GM21381 (cell line): Measurements from ENCODE around the gene CCDC88C.

Experiments used
- ATAC-seq: cut with Tn5 transposase; IDR thresholded peaks from one replicate; pipeline ENCODE4 v1.9.1; 2021; ENCODE audit warnings: mild to moderate bottlenecking, moderate library complexity; ENCODE audit not compliant: unreplicated experiment

The CCDC88C gene

DNA sequence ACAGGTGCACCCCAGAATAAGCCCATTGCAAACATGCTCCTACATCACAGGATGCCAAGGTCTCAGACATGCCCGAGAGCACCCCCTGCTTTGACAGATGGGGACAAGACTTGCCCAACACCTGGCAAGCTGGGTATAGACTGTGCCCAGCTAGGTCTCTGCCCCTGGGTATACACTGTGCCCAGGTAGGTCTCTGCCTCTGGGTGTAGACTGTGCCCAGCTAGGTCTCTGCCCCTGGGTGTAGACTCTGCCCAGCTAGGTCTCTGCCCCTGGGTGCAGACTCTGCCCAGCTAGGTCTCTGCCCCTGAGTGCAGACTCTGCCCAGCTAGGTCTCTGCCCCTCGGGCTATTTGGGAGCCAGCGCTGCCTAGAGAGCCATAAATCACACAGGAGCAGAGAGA, 85.9 kb downstream of the CCDC88C start:
- ATAC-seq: no peak

DNA sequence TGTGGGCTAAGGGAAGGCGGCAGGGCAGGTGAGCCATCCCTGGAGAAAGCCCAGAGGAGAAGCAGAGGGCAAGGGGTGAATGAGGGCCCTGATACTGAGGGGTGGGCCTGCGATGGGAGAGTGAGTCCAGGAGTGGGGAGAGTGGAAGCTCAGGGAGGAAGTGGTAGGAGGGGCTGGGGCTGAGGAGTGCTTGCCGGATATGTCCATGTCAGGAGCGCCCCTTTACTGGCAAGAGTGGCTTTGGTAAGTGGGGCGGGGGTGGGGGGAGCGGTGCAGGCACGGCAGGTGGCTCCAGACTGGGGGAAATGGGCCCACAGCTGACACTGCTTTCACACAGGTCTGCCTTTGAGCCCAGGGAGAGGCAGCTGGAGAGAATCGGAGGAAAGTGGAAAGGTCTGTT, 86.8 kb downstream of the CCDC88C start:
- ATAC-seq: no peak

DNA sequence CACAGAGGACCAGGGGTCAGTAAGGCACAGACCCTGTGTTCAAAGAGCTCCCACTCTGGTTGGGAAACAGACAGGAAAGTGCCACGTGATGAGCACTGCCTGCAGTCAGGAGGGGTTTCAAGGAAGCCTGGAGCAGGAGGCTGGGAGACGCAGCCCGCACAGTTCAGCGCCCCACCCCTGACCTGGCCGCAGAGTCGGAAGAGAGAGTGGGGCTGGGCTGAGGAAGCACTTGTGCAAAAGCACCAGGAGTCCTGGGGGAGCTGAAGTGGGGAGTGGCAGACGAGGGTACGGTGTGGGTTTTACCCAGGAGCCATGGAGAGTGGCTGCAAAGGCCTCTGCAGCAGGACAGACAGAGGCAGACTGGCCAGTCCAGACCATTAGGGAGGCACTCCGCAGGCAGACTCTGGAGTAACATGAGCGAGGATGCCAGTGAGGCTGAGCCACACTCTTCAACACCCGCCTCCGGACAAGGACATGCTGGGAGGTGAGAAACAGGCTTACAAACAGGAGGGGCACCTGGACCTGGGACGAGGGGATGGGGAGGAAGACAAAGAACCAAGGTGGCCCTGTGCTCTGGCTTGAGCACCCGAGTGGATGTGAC, 87.4 kb downstream of the CCDC88C start:
- ATAC-seq: no peak

DNA sequence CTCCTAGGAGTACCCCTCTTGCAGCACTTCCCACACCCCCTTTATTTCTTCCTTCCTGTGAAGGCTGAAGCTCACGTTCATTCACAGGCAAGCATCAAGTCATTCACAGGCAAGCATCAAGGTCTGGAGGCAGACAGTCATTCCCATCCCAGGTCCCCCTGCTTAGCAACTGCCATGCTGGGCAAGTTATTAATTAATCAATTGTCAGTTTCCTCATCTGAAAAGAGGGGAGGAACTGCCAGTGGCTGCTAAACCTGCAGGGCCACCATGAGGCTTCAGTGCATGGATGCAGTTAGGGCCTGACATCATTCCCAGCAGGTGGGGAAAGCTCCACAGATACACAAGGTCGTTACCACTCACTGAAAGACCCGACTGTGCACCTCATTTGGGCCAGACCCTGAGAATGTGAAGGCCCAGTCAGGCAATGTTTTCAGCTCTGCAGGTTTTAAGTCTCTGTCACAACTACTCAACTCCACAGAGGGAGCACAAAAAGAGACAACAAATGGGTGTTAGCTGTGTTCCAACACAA, 88.1 kb downstream of the CCDC88C start:
- ATAC-seq: no peak

DNA sequence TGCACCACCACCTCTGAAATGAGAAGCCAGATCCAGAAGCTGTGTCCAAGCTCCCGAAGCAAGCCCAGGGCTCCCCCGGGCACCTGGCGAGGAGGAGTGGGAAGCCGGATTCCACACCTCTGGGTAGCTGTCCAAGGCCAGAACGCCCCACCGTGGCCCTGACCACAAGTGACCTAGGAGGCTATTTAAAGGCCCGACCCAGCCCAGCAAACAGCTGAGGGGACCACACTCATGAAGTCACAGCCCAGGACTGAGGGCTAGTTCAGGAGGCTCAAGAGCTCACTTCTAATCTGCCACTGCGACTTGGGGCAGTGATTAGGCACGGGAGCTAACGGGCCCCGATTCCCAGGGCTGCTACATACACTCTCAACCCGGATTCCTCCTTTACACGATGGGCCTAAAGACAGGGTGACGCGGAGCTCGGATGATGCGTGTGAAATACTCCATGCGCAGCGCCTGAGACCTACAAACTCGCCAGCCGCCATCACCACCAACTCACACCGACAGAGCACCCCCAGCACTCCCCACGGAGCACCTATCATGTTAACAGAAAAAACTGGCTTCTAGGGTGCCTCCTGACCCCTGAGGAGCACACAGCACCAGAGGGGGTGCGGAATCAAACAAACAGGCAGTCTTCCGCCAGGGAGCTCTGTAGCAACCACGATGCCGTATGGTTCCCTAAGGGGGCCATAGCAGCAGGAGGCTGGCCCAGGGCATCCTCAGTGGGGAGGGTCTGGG, 89.1 kb downstream of the CCDC88C start:
- ATAC-seq: no peak

DNA sequence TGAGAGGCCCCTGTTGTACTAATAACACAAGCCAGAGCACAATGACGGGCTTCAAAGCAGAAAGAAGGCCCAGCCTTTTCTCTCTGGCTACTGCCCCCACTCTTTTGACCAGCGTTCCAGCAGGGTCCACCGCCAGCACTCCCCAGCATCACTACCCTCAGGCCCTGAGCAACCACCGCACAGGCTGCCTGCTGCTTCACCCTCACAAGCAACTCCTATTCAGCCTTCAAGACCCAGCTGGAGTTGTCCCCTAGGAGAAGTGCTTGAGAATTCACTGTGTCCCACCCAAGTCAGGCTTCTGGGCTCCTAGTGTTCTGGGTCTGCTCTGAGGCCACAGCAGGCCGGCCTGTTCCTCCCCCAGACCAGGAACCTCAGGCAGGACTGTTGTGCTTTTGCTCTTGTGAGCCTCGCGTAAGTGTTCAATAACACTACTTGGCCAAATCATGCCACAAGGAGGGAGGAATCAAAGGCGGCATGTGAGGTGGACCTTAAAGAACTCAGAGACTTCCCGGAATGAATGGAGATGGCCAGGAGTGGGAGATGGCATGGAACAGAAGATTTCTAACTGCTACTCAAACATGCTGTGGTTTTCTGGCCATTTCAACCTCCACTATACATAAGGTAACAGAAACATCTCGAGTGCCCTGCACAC, 89.8 kb downstream of the CCDC88C start:
- no peak for ATAC-seq

DNA sequence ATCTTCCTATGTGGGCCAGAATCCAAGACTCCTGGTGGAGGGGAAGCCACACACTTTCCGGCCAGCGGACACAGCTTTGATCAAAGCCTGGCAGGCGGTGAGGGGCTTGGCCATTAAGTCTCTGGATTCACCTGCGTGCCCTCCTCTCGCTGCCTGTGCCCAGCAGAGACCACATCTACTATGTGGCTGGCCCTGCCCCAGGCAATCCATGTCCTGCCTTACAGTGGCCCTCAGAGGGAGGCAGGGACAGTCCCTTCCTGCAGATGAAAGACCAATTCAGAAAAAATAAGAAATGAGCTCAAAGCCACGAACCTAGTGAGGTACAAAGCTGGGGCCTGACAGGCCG, 90.4 kb downstream of the CCDC88C start:
- no peak for ATAC-seq

DNA sequence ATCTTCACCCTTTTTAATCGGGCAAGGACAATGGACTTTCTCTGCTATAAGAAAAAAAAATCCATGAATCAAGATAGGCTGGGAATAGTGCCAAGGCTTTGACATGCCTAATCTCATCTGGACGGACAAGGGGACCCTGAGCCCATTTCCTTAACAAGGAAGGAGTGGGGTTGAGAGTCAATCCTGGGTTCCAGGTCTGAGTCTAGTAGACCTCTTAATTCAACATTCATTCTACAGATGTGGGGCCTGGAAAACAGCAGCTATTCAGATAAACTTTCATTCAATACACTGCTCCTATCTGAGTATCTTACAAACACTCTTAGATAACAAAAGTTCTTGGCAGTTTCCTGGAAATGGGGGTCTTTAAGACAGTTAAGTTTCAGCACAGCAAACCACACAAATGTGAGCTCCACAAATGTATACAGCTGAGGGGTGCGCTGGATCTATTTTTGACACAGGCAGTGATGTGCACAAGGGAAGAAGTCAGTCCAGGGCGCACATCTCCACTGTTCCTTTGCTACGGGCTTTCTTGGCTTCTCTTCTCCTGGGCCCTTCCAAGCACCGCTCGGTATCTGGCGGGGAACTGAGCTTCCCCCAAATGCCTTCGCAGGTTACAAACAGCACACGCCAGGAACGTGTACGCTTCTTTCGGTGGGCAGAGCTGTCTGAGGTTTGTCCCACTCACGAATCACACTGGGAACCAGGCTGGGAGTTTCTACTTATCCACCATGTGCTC, 90.9 kb downstream of the CCDC88C start:
- ATAC-seq: no peak

DNA sequence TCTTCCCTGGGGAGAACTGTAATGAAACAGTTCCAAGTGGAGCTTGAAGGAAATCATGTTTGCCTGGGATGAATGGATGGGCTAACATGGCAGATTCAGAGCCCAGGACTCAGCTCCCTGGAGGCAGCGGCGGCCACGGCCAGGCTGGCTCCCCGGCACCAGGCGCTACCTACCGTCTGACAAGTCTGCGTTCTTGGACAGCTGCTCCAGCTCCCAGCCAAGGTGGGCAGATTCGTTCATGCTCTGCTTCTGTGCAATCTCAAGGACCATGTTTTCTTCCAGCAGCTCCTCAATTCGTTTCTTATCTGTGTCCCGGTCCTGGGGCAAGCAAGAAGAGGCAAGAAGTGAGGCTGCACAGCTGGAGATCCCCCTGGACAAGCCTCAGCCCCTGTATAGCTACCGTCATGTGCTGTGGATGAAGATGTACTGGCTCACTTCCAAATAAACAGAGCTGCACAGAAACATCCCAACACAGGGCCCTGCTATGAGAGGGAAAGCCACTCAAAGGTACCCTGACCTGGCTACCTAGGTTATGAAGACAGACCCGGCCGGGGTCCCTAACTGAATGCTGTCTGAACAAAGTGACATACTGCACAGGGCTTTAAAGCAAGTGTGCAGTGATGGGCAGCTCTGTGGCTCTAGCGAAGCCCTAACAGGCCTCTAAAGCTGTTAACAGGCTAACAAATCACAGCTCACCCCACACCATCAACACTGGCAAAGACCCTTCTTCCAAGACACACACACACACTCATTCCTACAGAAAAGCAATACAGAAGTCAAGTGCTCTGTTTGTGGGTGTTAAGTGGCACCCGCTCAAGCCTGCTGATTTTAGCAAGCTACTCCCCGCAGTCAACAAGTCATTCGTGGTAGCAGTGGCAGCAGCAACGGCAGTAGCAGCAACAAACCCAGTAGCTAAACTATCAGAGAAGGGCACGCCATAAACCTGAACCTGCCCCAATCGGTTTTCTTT, 92.7 kb downstream of the CCDC88C start:
- ATAC-seq: no peak

DNA sequence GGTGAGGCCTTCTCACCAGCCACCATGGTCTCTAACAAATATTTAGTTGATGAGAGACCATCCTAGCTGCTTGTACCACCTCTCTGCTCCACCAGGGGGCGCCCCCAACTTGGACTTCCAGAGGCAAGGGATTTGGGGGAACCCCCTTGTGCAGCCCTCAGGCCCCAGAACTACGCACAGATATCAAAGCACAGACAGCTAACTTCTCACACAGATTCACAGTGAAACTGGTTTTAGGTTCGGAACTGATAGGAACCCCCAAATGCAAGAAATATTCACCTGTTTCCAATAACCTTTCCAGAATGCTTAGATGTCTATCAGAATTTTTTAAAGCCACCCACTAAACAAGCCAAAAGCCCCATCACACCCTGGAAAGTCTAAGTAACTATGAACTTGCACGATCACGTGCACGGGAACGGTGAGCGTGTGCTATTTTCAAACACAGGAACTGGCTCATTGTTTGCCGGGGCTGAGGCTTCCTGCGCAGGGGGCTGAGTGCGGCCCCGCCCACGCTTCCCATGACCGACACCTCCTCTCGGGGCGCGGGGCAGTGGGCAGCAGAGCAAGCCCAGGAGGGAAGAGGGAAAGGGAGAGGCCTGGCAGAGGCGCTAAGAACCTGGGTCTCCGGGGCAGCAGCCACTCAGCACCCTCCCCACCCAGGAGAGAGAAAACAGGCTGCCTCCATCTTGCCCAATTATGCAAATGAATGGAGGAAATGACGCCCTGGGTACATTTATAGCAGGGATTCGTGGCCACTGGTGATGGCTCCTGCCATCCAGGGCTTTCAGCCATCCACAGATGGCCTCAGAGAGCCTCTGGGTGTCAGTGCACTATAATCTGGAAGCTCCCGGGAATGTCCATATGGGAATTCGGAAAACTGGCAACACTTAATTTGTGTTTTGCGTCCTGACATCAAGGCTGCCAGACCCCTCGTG, 93.7 kb downstream of the CCDC88C start:
- peak; percentile 65 for ATAC-seq

DNA sequence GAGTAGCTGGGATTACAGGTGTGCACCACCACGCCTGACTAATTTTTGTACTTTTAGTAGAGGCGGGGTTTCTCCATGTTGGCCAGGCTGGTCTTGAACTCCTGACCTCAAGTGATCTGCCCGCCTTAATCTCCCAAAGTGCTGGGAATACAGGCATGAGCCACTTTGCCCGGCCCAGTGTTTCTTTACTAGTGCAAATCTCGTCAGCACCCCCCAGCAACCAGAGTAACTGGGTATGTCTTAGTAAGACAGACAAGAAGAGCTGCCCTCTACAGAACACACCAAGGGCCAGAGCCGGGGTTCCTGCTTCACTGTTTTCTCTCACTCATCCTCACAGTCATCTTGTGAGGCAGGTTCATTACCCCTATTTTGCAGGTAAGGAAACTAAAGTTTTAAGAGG, 94.6 kb downstream of the CCDC88C start:
- ATAC-seq: no peak

DNA sequence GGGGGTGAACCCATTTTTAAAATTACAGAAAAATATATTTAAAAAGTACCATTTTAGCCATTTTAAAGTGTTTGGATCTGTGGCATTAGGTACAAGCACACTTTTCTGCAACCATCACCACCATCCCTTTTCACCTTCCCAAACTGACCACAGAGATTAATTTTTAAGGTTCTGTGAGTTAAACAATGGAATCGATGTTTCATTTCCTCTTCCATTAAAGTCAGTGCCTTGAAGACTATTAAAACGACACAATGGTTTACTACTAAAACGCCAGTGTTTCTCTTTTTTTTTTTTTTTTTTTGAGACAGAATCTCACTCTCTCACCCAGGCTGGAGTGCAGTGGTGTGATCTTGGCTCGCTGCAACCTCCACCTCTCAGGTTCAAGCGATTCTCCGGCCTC, 95.0 kb downstream of the CCDC88C start:
- no peak for ATAC-seq

DNA sequence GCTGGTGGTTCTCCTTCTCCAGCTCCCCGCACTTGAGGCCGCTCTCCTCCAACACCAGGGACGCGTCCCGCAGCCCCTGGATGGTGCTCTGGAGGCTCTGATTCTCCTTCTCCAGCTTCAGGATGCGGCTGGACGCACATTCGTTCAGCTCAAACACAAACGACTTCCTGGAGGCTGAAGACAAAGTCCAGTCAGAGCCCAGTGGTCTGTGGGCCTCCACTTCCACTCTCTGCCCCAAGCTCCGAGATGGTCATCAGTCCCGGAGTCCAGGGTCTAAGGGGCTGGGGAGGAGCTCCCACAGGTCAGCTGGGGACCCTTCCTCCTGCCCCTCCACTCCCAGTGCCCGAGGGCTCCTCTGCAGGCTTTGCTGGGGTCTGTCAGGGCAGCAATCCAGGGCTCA, 96.5 kb downstream of the CCDC88C start:
- ATAC-seq: no peak

DNA sequence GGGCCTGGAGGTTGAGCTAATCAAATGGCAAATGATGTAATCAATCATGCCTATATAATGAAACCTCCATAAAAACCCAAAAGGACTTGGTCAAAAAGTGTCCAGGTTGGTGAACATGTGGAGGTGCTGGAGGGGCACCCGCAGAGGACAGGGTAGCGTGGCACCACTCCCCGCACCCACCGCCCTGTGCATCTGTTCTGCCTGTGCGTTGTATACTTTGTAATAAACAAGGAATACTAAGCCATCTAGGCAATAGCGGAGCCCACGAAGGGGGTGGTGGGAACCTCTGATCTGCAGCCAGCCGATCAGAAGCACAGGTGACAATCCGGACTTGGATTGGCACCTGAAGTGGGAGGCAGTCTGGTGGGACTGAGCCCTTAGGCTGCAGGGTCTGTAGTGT, 97.4 kb downstream of the CCDC88C start:
- ATAC-seq: no peak

DNA sequence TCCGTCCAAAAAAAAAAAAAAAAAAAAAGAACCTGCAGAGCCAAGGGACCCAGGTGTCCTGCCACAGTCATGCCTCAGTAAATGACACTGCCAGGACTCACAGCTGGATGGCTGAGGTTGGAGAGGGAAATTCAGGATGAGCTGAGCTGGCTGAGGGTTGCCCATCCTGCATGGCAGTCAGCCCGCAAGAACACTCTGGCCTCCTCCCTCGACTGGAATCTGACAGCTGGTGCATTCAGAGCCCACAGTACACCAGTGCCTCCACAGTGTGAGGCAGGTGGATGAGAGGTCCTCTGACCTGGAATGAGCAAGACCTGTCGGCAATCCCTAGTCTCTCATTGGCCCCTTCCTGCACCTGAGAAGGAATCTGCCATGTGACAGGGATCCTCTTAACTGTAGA, 98.7 kb downstream of the CCDC88C start:
- ATAC-seq: no peak

DNA sequence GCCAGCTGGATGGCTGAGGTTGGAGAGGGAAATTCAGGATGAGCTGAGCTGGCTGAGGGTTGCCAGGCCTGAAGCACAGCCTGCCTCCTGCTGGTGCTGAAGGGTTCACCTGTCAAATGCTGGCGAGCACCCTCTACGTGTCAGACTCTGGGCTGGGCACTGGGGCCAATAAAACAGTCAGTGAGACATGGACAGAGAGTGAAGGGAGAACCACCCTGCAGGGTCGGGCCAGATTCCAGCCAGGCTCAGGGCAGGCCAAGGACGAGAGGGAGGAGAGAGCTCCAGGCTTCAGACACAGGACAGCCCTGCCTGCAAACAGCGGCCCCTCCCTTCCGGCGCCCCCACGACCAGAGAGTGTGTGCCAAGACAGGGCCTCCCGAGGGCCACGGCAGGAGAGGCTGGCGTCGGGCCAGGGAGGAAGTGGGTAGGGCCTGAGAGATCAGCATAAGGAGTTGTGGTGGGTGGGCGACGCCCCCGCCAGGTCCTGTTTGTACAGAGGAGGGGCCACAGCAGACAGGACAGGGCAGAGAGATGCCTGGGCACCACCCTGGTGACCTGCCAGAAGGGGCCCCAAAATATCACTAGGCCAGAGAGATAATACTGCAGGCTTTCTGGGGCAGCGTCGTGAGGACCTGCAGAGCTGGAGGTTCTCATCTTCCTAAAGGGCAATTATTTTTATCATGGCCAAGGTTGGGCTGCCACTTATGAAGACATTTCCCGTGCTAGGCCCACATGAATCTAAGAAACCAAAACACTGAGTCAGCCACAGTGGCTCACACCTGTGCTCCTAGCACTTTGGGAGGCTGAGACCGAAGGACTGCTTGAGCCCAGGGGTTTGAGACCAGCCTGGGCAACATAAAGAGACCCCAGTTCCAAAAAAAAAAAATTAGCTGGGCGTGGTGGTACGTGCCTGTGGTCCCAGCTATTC, 100.0 kb downstream of the CCDC88C start:
- peak; percentile 32 for ATAC-seq

DNA sequence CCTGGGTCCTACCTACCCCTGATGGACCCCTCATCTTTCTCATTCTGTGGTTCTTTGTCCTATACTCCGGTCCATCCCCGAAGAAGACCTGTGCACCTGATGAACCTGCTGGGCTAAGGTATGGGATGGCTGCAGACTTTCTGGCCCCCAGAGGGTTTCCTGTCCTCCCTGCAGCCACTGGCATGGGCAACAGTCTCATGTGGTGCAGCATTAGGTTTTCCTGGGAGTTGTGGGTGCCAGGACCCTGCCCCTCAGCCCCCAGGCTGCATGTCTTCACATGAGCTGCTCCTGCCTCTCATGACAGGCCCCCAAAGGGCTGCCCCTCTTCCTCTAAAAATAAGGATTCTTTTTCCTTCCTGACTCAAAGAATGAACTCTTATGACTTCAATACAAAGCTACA, 100.9 kb downstream of the CCDC88C start:
- ATAC-seq: no peak

DNA sequence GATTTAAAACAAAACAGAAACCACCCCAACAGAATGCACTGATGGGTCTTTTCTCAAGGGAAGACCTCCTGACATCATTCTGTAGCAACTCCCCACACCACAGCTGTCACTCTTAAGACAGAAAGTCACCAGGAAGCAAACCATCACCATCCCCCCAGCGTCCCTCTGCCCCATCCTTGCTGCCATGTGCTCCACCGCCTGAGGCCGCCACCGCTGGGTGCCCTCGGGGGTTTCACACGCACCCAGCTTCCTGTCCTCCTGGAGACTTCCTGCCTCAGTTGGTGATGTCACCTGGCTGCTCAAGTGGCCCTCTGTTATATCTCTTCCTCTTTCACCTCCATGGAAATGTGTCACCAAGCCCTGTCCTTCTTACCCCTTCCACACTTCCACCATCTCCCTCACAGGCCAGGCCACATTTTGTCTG, 101.8 kb downstream of the CCDC88C start:
- peak; percentile 81 for ATAC-seq
